Large intestine (tissue), 3 donors: Measurements from ENCODE around the gene ZNF605. TPM values are rescaled to one million over a fixed set of nuclear protein-coding genes. Genes with fewer than 3 reads are reported as not detected.
"Not testable (repeated sequence)": the region's sequence is repeated elsewhere in the genome, so short reads cannot be mapped to it uniquely, and the experiment has no call there.

Experiments
- DNase-seq, 2 donors: peaks; one replicate each; pipeline versions ENCODE4 v3.0.0 to v3.0.0-alpha.2; 2013
- H3K27ac ChIP-seq: one replicate; pipeline ENCODE4 v1.5.1; 2013; ENCODE audit warnings: low read length
- H3K27me3 ChIP-seq: 2 replicates; pipeline ENCODE4 v1.6.1; 2013; ENCODE audit warnings: low read length; ENCODE audit not compliant: control insufficient read depth, insufficient read depth
- H3K36me3 ChIP-seq: 2 replicates; pipeline ENCODE4 v1.6.1; 2013; ENCODE audit warnings: low read length; ENCODE audit not compliant: control insufficient read depth, insufficient read depth
- H3K4me1 ChIP-seq: one replicate; pipeline ENCODE4 v1.6.1; 2013; ENCODE audit warnings: low read length; ENCODE audit not compliant: control insufficient read depth, insufficient read depth
- H3K4me3 ChIP-seq: one replicate; pipeline ENCODE4 v1.5.1; 2013; ENCODE audit warnings: low read length
- H3K9me3 ChIP-seq: one replicate; pipeline ENCODE4 v1.6.1; 2013; ENCODE audit warnings: mild to moderate bottlenecking, low read depth, low read length, moderate library complexity; ENCODE audit not compliant: control insufficient read depth
- WGBS: methylation state at CpG from one replicate; pipeline ENCODE4 v1.1.5; 2013; ENCODE audit warnings: low lambda C conversion rate; ENCODE audit not compliant: insufficient coverage; 5-methylcytosine and 5-hydroxymethylcytosine counted together
- polyA plus RNA-seq: library from polyadenylated mRNA; unstranded; fragments of 120-200 nt; gene quantifications from one replicate; pipeline ENCODE4 v1.2.1, GENCODE V29; 2013

The ZNF605 gene
- polyA plus RNA-seq, 1 donor, result 20.0 TPM

DNA sequence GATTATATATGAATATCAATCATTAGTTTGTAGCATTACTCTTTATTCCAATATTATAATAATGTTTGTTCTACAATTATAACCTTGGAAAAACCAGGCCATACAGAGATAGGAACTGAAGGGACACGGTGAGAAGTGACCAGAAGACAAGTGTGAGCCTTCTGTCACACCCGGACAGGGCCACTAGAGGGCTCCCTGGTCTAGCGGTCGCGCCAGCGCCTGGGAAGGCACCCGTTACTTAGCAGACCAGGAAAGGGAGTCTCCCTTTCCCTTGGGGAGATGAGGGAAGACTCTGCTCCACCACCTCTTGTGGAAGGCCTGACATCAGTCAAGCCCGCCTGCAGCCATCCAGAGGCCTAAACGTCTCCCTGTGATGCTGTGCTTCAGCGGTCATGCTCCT is 7.8 kb upstream of the ZNF605 start:
- not testable (repeated sequence) for H3K36me3 ChIP-seq, H3K27me3 ChIP-seq, H3K4me1 ChIP-seq, H3K4me3 ChIP-seq, H3K27ac ChIP-seq, DNase-seq
- WGBS, result no CpG with 5 or more reads among the region's 10 CpGs
- peaks cover 55% of the 10 kb centered on the region for H3K9me3 ChIP-seq

DNA sequence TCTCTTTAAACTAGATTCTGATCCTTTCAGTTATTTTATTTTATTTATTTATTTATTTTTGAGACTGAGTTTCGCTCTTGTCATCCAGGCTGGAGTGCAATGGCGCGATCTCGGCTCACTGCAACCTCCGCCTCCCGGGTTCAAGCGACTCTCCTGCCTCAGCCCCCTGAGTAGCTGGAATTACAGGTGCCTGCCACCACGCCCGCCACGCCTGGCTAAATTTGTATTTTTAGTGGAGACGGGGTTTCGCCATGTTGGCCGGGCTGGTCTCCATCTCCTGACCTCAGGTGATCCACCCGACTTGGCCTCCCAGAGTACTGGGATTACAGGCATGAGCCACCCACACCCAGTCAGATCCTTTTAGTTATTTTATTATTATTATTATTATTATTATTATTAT is 5.7 kb upstream of the ZNF605 start:
- peaks cover 60% of the 10 kb centered on the region for H3K9me3 ChIP-seq
- not testable (repeated sequence) for H3K27ac ChIP-seq, H3K4me1 ChIP-seq, H3K4me3 ChIP-seq, H3K27me3 ChIP-seq, DNase-seq, H3K36me3 ChIP-seq
- WGBS, result 100% methylated on average over 3 of the region's 14 CpGs

DNA sequence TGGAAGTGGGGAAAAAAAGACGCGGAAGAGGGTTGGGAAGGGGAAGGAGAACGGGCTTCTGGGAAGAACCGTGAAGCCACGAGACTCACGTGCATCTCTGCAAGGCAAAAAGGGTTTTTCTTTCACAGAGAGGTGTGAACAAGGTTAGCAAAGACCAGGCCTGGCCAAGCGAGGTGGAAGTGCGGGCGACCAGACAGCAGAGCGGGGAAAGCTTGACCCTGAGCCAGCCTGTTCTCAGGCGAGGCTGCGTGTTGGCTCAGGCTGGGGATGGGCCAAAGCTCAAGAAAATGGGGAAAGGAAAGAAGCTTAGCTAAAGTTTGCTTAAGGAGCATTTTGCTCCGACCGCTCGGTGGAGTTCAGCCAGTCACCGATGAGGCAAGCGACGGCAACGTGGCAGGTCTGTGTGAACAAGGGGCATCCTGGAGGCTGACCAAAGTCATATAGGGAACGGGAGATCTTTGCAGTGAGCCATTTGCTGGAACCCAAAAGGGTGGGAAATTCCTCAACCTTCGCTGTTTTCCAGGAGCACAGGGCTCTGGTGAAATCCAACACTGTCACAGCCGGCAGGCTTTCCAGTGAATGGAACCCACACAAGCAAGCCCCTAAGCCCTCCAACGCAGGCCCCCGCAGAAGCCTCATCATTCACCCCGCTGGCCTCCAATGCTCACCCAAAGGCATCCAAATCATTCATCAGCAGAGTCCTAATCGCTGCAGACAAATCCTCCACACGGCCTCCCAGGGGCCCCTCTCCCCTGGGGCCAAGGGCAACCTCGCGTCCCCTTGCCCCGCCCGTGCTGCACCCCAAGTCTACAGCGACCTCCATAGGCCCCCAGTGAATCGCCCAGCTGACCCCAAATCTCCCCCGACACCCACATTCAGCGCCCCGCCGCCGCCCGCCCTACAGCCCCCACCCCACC is 754 bp downstream of the ZNF605 start:
- no peaks in the 10 kb centered on the region for H3K4me1 ChIP-seq
- peak; percentile 50 to 80 for DNase-seq
- WGBS, result no CpG with 5 or more reads among the region's 39 CpGs
- peak overlapping the region; percentile 91 for H3K27ac ChIP-seq
- H3K9me3 ChIP-seq, result peaks cover 61% of the 10 kb centered on the region
- H3K4me3 ChIP-seq, result peak overlapping the region; percentile 77
- H3K36me3 ChIP-seq, result peaks cover 4% of the 10 kb centered on the region
- H3K27me3 ChIP-seq, result no peaks in the 10 kb centered on the region

DNA sequence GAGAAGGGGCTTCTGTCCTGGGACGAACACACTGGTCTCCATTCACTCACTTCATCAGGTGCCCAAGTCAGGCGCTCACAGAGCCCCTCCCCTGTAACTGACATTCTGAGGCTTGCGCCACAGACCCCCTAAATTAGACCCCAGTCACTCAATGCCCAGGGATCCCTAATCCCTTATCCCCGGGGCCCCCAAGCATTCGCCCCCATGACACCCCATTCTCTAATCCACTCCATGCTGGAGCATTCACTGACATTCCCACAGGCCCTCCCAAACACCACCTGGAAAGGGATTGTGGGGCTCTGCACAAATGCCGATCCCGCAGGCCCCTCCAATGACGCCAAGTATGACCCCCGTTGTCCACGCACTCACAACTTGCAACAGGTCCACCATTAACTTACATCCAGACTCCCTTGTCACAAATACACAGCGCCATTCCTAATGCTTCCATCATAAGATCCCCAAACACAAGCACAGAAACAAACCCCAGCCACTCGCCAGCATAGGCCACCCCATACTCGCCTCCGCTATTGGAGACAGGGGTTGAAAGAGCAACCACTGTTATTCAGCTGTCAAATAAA is 1.5 kb downstream of the ZNF605 start:
- Histone ChIP-seq H3K4me3 (peak overlapping the region; percentile 77), H3K27me3 (no peaks in the 10 kb centered on the region), H3K9me3 (peaks cover 69% of the 10 kb centered on the region), H3K4me1 (no peaks in the 10 kb centered on the region), H3K27ac (no peak overlapping the region), H3K36me3 (peaks cover 12% of the 10 kb centered on the region)
- DNase-seq, result no peak
- WGBS, result no CpG with 5 or more reads among the region's 14 CpGs

DNA sequence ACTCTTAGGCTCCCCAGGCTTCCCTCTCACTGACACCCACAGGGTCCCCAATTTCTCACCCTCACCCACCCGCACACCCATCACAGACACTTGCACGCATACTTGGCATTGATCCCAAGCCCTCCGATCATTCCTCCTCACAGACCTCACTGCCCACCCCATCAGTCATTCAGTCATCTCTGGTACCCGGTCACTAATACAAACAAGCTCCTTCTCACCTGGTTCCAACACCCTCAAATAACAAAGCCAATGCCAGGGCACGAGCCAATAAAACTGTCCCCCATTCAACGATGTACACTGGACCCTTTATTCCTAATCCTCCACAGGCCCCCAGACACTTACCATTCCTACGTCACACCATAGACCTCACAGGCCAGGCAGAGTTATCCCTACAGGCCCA is 2.3 kb downstream of the ZNF605 start:
- H3K4me3 ChIP-seq, result no peak overlapping the region
- H3K27me3 ChIP-seq, result no peaks in the 10 kb centered on the region
- peaks cover 69% of the 10 kb centered on the region for H3K9me3 ChIP-seq
- DNase-seq, result no peak
- no peaks in the 10 kb centered on the region for H3K4me1 ChIP-seq
- peaks cover 16% of the 10 kb centered on the region for H3K36me3 ChIP-seq
- 100% methylated on average over 1 of the region's 7 CpGs for WGBS
- no peak overlapping the region for H3K27ac ChIP-seq

DNA sequence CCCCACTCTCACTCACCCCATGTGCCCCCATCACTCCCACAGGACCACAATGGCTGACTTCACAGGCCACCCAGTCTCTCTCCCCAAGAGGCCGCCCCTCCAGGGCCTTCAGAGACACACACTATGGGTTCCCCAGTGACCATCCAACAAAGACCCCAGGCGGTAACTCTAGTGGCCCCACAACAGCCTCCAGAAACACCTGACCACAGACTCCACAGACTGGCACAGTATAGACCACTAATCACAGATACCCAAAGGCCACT is 3.0 kb downstream of the ZNF605 start:
- no peak for DNase-seq
- no CpG with 5 or more reads among the region's 2 CpGs for WGBS

DNA sequence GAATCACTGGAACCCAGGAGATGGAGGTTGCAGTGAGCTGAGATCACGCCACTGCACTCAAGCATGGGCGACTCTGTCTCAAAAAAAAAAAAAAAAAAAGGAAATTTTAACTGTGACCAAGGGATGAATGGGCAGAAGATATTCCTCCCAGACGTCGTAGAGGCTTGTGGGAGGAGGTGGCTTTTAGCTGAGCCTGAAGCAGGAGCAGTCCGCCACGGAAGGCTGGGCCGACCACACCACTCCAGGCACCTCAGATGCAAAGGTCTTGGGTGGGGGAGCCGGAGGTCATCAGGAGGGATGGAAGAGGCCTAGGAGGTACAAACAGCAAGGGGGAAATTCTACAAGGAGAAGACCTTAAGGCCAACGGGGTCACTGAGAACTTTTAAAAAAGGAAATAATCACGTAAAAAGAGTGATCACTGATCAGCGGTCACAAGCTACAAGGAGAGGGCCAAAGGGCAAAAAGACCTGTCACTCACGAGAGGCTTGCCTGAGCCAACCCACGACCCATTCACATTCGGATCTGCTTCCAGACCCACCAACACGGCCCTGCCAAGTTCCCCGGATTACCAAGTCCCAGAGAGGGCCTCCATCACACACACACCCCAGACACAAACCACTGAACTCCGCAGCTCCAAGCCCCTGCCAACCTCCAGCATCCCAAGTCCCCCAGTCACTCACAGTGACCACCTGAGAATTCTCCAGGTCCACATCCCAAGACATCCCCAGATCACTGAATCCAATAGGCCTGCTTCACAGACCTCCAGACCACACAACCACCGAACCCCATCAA is 3.5 kb downstream of the ZNF605 start:
- DNase-seq, result no peak
- Histone ChIP-seq H3K4me3 (no peak overlapping the region), H3K36me3 (peaks cover 26% of the 10 kb centered on the region), H3K4me1 (no peaks in the 10 kb centered on the region), H3K9me3 (peaks cover 70% of the 10 kb centered on the region), H3K27me3 (no peaks in the 10 kb centered on the region), H3K27ac (no peak overlapping the region)
- 97% methylated on average over 5 of the region's 18 CpGs for WGBS

More for the DNA sequence above, 3.0 kb downstream of the ZNF605 start:
- Histone ChIP-seq H3K27ac (no peak overlapping the region), H3K4me3 (no peak overlapping the region), H3K36me3 (peaks cover 23% of the 10 kb centered on the region), H3K4me1 (no peaks in the 10 kb centered on the region), H3K27me3 (no peaks in the 10 kb centered on the region), H3K9me3 (peaks cover 70% of the 10 kb centered on the region)

DNA sequence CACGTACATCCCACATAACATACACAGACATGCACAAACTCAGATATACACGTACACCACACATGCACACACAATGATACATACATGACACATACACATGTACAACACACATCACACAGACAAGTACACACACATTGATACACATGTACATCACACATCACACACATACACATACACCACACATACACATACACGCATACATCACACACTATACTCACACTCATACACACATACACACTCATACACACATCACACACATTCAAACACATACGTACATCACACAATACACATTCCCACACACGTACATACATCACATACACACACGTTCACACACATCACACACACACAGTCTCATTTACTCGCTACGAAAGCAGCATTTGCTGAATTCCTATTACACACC is 4.5 kb downstream of the ZNF605 start:
- no peak overlapping the region for H3K27ac ChIP-seq
- no peak overlapping the region for H3K4me3 ChIP-seq
- DNase-seq, result no peak
- H3K36me3 ChIP-seq, result peaks cover 26% of the 10 kb centered on the region
- H3K27me3 ChIP-seq, result no peaks in the 10 kb centered on the region
- H3K9me3 ChIP-seq, result peaks cover 71% of the 10 kb centered on the region
- no peaks in the 10 kb centered on the region for H3K4me1 ChIP-seq
- whole genome bisulfite sequencing, result 83% methylated on average over 1 of the region's 8 CpGs

DNA sequence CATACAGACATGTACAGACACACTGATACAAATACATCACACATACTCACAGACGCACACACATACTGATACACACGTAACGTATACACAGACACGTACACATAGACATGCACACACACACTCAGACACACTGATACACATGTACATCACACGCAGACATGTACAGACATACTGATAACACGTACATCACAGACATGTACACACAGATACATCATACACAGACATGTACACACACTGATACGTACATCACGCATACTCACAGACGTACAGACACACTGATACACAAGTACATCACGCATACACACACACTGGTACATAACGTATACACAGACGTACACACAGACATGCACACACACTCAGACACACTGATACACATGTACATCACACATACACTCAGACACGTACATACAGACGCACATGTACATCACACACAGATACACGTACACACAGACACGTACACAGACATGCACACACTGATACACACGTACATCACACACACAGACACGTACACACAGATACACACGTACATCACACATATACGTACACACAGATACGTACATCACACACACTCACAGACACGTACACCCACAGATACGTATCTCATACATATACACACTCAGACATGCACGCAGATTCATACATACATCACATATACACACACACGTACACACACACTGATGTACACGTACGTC is 5.1 kb downstream of the ZNF605 start:
- peaks cover 33% of the 10 kb centered on the region for H3K36me3 ChIP-seq
- DNase-seq, result no peak
- H3K4me3 ChIP-seq, result no peak overlapping the region
- no peak overlapping the region for H3K27ac ChIP-seq
- WGBS, result 100% methylated on average over 2 of the region's 27 CpGs
- H3K4me1 ChIP-seq, result no peaks in the 10 kb centered on the region
- peaks cover 77% of the 10 kb centered on the region for H3K9me3 ChIP-seq
- no peaks in the 10 kb centered on the region for H3K27me3 ChIP-seq
